SH-SY5Y (cell line): ENCODE results near the gene EIF2S2.

Source experiments
- GATA2 ChIP-seq: IDR thresholded peaks from 2 replicates; pipeline ENCODE4 v1.6.1; 2011; ENCODE audit warnings: mild to moderate bottlenecking, low read depth, low read length
- GATA3 ChIP-seq: IDR thresholded peaks from 2 replicates; pipeline ENCODE4 v1.6.1; 2011; ENCODE audit warnings: low read depth, mild to moderate bottlenecking, low read length, moderate library complexity

EIF2S2 gene, protein sequence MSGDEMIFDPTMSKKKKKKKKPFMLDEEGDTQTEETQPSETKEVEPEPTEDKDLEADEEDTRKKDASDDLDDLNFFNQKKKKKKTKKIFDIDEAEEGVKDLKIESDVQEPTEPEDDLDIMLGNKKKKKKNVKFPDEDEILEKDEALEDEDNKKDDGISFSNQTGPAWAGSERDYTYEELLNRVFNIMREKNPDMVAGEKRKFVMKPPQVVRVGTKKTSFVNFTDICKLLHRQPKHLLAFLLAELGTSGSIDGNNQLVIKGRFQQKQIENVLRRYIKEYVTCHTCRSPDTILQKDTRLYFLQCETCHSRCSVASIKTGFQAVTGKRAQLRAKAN

DNA sequence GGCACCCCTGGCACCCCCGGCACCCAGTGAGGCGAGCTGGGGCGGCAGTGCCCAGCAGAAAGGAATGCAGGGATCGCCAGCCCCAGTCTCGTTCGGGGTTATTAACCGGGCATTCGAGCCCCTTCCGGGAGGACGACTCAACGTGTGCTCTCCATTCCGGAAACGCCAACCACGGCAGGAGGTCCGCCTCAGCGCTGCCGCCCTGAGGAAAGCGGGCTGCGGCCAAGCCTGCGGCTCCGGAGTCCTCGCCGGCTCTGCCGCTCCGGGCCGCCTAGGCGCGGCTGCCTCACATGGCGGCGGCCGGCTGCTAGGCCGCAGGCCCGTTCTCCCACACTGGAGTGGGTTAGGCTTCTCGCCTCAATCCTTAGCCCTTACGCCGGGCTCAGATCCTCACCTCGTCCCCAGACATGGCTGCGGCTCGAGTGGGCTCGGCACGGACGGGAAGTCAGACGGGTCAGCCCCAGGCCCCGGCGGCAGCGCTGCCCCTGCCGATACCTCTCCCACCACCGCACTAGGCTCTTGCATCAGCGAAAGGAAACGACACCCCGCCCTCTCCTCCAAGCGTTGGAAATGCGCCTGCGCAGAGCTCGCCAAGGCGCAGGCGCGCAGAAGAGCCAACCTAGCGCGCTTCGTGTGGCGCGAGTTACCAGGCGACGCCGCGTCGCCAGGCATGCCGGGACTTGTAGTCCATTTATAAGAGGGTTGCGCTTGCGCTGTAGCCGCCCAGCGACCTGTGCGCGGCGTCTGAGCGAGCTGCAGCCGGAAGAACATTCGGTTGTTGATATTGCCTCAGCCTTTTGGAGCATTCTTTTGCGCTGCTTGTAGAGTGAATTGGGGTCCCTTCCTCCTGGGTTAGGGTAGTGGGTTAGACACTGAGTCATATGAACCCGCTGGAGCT lies at the start of gene EIF2S2:
Gene EIF2S2, minus strand, starts transcription at position 542 of the 898 bp plus-strand sequence. Its CDS starts 133 bp downstream, at position 409.
- no peak for TF ChIP-seq GATA2
- TF ChIP-seq GATA3: no peak

DNA sequence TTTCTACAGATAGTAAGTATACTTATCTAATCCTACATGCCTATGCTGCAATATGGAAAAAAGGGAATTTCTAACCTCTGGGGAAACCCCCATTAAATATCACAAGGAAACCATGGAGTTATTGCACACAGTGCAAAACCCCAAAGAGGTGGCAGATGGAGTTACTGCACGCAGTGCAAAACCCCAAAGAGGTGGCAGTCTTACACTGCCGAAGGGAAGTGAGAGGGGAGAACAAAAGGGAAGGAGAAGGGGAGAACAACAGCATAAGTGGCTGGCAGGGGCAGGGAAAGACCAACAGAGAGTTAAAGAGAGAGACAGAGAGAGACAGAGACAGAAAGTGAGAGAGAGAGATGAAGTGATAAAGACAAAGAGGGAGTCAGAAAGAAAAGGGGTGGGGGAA lies 43.8 kb upstream of the EIF2S2 start:
- TF ChIP-seq GATA3: no peak

DNA sequence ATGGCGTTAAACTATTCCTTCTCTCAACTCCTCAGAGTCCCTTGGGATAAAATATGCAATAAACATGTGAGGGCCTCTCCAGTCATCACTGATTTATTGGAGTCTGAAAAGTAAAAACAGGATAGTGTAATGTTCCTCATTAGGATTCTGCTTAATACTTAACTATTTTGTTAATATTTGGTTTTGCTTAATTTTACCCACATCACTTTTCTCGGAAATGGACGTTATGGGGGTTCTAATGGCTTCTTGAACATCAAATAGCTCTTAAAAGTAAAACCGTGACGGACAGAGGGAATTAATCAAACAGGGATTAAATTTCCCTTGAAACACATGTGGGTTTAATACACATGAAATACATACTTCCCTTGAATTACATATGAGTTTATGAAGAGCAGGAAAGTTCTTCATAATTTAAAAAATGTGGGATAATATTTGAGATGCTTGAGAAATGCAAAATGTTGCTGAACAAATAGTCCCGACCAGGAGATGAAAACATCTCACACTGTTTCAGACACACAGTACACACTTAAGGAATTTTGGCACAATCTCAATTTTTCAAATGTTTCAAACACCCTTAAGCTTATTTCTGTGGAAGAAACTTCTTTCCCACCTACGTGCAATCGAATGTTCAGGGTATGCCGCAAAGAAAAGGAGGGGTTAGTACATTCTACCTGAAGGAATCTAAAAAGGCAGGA lies 38.4 kb upstream of the EIF2S2 start:
- TF ChIP-seq GATA2 (no peak), GATA3 (no peak)

DNA sequence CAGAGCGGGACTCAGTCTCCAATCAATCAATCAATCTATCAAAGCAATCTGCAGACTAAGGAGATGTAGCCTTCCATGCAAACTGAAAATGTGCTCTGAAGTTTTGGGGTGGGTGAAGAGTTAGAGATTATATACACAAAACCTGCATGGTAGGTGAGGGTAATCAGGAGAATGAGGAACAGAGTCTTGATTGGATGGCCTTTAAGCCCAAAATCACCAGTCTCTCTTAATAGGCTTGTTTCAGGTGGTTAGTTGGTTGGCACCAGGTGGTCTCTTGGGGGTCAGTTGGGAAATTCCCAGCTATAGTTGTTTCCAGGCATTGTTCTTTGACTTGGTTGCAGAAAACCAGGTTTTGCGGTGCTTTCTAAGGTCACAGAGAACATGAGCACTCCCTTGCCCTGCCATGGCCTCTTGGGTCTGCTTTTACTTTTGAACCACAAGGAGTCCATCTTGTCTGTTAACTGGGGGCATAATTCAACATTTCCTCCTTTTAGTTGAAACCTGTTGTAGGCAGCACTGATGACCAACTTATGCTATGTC lies 33.3 kb upstream of the EIF2S2 start:
- TF ChIP-seq GATA3: no peak
- no peak for TF ChIP-seq GATA2

DNA sequence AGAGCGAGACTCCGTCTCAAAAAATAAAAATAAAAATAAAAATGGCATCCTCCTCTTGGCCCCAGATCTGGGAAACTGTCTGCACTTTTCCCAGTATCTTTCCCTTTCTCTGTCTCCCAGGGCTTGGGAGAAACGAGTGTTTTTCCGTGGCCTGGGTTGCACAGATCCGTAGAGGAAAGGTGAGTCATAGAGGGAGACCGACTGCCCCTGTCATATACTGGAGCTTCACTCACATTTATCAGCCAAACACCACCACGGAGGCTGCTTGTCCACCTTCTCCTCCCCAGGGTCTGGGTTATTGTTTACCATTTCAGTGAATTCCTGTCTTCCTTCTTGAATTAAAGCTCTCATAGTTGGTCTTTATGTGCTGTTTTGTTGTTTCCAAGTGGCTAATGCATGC lies 31.9 kb upstream of the EIF2S2 start:
- TF ChIP-seq GATA3: no peak
- no peak for TF ChIP-seq GATA2

DNA sequence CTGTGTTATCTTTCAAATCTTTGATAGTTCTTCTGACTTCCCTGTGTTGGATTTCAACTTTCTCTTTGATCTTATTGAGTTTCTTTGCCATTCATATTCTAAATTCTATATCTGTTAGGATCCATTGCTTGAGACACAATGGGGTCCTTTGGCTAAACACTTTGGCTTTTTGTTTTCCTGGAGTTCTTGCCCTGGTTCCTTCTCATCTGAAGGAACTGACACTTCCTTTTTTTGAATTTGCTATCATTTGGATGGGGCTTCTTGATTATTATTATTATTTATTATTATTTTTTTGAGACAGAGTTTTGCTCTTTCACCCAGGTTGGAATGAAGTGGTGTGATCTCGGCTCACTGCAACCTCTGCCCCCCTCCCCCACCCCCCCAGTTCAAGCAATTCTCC lies 30.1 kb upstream of the EIF2S2 start:
- no peak for TF ChIP-seq GATA3
- no peak for TF ChIP-seq GATA2

DNA sequence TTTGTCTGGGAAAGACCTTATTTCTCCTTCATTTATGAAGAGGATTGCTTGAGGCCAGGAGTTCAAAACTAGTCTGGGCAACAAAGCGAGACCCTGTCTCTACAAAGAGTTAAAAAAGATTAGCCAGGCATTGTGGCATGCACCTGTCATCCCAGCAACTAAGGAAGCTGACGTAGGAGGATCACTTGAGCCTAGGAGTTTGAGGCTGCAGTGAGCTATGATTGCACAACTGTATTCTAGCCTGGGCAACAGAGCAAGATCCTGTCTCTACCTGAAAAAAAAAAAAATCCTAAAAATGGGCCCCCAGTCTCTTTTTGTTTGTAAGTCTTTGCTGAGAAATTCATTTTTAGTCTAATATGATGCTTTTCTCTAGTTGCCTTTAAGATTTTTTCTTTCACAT lies 29.2 kb upstream of the EIF2S2 start:
- TF ChIP-seq GATA3: no peak
- TF ChIP-seq GATA2: no peak

DNA sequence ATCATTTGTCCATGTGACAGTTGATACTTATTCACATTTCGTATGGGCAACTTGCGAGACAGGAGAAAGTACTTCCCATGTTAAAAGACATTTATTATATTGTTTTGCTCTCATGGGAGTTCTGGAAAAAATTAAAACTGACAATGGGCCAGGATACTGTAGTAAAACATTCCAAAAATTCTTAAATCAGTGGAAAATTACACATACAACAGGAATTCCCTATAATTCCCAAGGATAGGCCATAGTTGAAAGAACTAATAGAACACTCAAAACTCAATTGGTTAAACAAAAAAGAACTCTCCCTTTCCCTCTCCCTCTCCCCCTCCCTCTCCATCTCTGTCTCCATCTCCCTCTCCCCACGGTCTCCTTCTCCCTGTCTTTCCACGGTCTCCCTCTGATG lies 19.4 kb upstream of the EIF2S2 start:
- TF ChIP-seq GATA2: no peak
- no peak for TF ChIP-seq GATA3

DNA sequence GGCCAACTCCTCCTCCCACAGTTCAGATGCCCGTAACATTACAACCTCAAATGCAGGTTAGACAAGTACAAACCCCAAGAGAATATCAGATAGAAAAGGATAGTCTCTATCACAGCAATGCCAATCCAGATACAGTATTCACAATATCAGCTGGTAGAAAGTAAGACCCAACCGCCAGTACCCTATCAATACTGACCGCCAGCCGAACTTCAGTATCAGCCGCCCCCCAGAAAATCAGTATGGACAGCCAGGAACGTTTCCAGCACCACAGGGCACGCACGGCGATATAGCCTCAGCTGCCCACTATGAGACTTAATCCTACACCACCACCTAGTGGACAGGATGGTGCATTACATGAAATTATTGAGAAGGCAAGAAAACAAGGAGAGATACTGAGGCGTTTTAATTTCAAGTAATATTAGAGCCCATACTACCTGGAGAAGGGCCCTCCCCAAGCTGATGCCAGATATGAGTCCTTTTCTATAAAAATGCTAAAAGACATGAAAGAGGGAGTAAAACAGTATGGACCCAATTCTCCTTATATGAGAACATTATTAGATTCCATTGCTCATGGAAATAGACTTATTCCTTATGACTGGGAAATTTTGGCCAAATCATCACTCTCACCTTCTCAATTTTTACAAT lies 17.6 kb upstream of the EIF2S2 start:
- no peak for TF ChIP-seq GATA2
- no peak for TF ChIP-seq GATA3

DNA sequence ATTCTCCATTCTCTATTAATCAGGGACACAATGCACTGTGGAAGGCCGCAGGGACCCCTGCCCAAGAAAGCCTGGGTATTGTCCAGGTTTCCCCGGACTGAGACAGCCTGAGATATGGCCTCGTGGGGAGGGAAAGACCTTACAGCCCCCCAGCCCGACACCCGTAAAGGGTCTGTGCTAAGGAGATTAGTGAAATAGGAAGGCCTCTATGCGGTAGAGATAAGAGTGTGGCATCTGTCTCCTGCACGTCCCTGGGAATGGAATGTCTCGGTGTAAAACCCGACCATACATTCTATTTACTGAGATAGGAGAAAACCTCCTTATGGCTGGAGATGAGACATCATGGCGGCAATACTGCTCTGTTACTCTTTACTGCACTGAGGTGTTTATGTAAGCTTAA lies 15.7 kb upstream of the EIF2S2 start:
- TF ChIP-seq GATA2: no peak
- TF ChIP-seq GATA3: no peak

DNA sequence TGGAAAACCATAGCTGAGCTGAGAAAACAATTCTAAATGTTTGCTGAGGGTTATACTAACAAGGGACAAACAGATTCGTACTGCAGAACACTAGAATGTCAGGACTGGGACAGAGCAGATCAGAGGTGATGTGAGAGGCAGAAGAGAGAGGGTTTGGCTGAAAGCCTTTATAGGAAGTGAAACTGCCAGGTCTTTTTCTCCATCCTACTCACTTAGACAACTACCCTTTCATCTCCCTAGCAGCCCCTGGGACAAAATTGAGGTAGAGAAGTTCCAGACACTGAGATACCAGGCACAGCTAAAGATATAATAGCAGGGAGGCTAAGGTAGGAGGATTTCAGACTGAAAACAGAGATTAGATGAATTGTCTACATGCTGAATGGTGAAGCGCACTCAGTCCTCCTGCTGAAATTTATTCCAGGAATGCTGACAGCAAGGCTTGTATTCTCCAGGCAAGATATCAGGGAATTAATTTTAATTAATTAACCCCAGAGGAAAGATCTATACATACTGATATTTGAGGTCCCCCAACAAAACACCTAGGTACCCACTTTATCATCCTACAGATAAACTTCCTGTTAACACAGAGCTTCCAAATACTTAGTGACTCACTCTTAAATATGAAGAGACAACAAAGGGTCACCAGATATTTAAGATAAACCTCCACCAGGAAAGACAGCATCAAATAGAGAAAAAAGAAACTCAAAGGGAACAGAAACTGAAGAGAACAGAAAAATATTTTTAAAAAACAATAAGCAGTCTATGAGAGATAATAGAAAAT lies 12.6 kb upstream of the EIF2S2 start:
- TF ChIP-seq GATA2: no peak
- TF ChIP-seq GATA3: no peak

DNA sequence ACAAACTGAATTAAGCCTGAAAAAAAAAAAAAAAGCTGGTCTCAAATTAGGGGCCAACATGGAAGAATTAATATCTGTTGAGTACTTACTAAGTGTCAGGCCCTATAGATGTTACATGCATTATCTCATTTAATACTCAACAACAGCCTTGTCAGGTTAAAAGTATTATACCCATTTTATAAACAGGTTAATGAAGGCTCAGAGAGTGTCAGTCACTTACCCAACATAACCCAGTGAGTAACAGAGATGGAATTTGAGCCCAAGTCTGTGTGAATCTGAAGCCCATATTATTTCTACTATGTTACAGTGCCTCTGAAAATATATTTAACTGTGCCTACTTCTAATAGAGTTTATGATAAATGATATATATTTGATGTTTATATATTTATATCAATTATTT lies 11.3 kb upstream of the EIF2S2 start:
- TF ChIP-seq GATA2 (no peak), GATA3 (no peak)
